H9 (cell line): Measurements from ENCODE around the gene GRM5. TPM values are rescaled to one million over a fixed set of nuclear protein-coding genes. Genes with fewer than 3 reads are reported as not detected.
"Not testable (repeated sequence)": the region's sequence is repeated elsewhere in the genome, so short reads cannot be mapped to it uniquely, and the experiment has no call there.

ENCODE experiments used
- DNase-seq: peaks from one replicate; pipeline ENCODE4 v3.0.0-alpha.2; 2017
- H2AFZ ChIP-seq: one replicate; pipeline ENCODE4 v1.6.1; 2013; ENCODE audit warnings: mild to moderate bottlenecking, low read length, control low read depth, moderate library complexity
- H2AK5ac ChIP-seq: 2 replicates; pipeline ENCODE4 v1.6.1; 2013; ENCODE audit warnings: low read length, control low read depth, mixed read lengths; ENCODE audit not compliant: insufficient read length
- H2BK120ac ChIP-seq: one replicate; pipeline ENCODE4 v1.6.1; 2013; ENCODE audit warnings: low read depth, mild to moderate bottlenecking, low read length, control low read depth, inconsistent platforms; ENCODE audit not compliant: poor library complexity, severe bottlenecking
- H2BK12ac ChIP-seq: 2 replicates; pipeline ENCODE4 v1.6.1; 2013; ENCODE audit warnings: low read length, control low read depth, mixed read lengths, low read depth; ENCODE audit not compliant: insufficient read length
- H2BK15ac ChIP-seq: 2 replicates; pipeline ENCODE4 v1.6.1; 2013; ENCODE audit warnings: low read depth, low read length, control low read depth
- H2BK20ac ChIP-seq: one replicate; pipeline ENCODE4 v1.6.1; 2013; ENCODE audit warnings: low read depth, mild to moderate bottlenecking, low read length, control low read depth, inconsistent platforms; ENCODE audit not compliant: poor library complexity, severe bottlenecking
- H2BK5ac ChIP-seq: 2 replicates; pipeline ENCODE4 v1.6.1; 2013; ENCODE audit warnings: low read length, control low read depth, mixed read lengths; ENCODE audit not compliant: insufficient read length
- H3K14ac ChIP-seq: 2 replicates; pipeline ENCODE4 v1.6.1; 2013; ENCODE audit warnings: low read length, control low read depth; ENCODE audit not compliant: insufficient read depth
- H3K18ac ChIP-seq: 2 replicates; pipeline ENCODE4 v1.6.1; 2013; ENCODE audit warnings: low read depth, mild to moderate bottlenecking, mixed read lengths, low read length, control low read depth; ENCODE audit not compliant: insufficient read length
- H3K23ac ChIP-seq: 2 replicates; pipeline ENCODE4 v1.6.1; 2013; ENCODE audit warnings: low read length, control low read depth, mixed read lengths, low read depth; ENCODE audit not compliant: insufficient read length
- H3K23me2 ChIP-seq: 2 replicates; pipeline ENCODE4 v1.6.1; 2013; ENCODE audit warnings: low read depth, mild to moderate bottlenecking, mixed read lengths, low read length, control low read depth; ENCODE audit not compliant: insufficient read length, poor library complexity, severe bottlenecking
- H3K27ac ChIP-seq: 2 replicates; pipeline ENCODE4 v1.5.1; 2013; ENCODE audit warnings: low read length, control low read depth, mixed read lengths, low read depth; ENCODE audit not compliant: insufficient read length
- H3K27me3 ChIP-seq: 2 replicates; pipeline ENCODE4 v1.6.1; 2013; ENCODE audit warnings: low read length, control low read depth, inconsistent platforms; ENCODE audit not compliant: insufficient read depth
- H3K4ac ChIP-seq: 2 replicates; pipeline ENCODE4 v1.6.1; 2013; ENCODE audit warnings: low read depth, mild to moderate bottlenecking, control low read depth, inconsistent platforms, low read length, moderate library complexity
- H3K4me1 ChIP-seq: 2 replicates; pipeline ENCODE4 v1.6.1; 2013; ENCODE audit warnings: low read length, control low read depth, inconsistent platforms; ENCODE audit not compliant: insufficient read depth
- H3K4me2 ChIP-seq: 2 replicates; pipeline ENCODE4 v1.6.1; 2013; ENCODE audit warnings: low read length, control low read depth, mixed read lengths; ENCODE audit not compliant: insufficient read length, insufficient read depth
- H3K56ac ChIP-seq: 2 replicates; pipeline ENCODE4 v1.6.1; 2013; ENCODE audit warnings: low read depth, mild to moderate bottlenecking, mixed read lengths, low read length, control low read depth; ENCODE audit not compliant: insufficient read length
- H3K79me1 ChIP-seq: 2 replicates; pipeline ENCODE4 v1.6.1; 2013; ENCODE audit warnings: low read depth, mild to moderate bottlenecking, moderate library complexity, low read length, control low read depth, inconsistent platforms; ENCODE audit not compliant: insufficient read depth, poor library complexity, severe bottlenecking
- H3K79me2 ChIP-seq: 2 replicates; pipeline ENCODE4 v1.6.1; 2013; ENCODE audit warnings: low read length, control low read depth, inconsistent platforms; ENCODE audit not compliant: insufficient read depth
- H3K9ac ChIP-seq: 2 replicates; pipeline ENCODE4 v1.6.1; 2013; ENCODE audit warnings: low read length, control low read depth, mixed read lengths; ENCODE audit not compliant: insufficient read length; ENCODE audit errors: extremely low read depth
- H3K9me3 ChIP-seq: one replicate; pipeline ENCODE4 v1.6.1; 2013; ENCODE audit warnings: low read depth, low read length, inconsistent platforms; ENCODE audit not compliant: control insufficient read depth
- H3T11ph ChIP-seq: one replicate; pipeline ENCODE4 v1.6.1; 2013; ENCODE audit warnings: mild to moderate bottlenecking, low read length, control low read depth, inconsistent platforms
- H4K20me1 ChIP-seq: one replicate; pipeline ENCODE4 v1.6.1; 2013; ENCODE audit not compliant: control insufficient read depth, insufficient read length, insufficient read depth
- H4K5ac ChIP-seq: 2 replicates; pipeline ENCODE4 v1.6.1; 2013; ENCODE audit warnings: low read depth, mild to moderate bottlenecking, mixed read lengths, low read length, control low read depth; ENCODE audit not compliant: insufficient read length
- H4K8ac ChIP-seq: replicated peaks from 2 replicates; pipeline ENCODE4 v1.6.1; 2013; ENCODE audit warnings: low read length, control low read depth, mixed read lengths, low read depth; ENCODE audit not compliant: insufficient read length
- H4K91ac ChIP-seq: 2 replicates; pipeline ENCODE4 v1.6.1; 2013; ENCODE audit warnings: low read depth, mild to moderate bottlenecking, moderate library complexity, mixed read lengths, low read length, control low read depth; ENCODE audit not compliant: insufficient read length
- H3K27ac Mint-ChIP-seq, 3 experiments: 2 replicates in 2 of 3; 3 replicates in 1 of 3; pipeline ENCODE4 v1.8.0; 2020 to 2021; ENCODE audit warnings: mixed read lengths in 3 of 3, mild to moderate bottlenecking in 1 of 3, moderate library complexity in 1 of 3
- H3K27me3 Mint-ChIP-seq: 2 replicates; pipeline ENCODE4 v1.8.0; 2021; ENCODE audit warnings: low read depth, mild to moderate bottlenecking, moderate library complexity, mixed read lengths
- H3K36me3 Mint-ChIP-seq, 3 experiments: 2 replicates in 2 of 3; 3 replicates in 1 of 3; pipeline ENCODE4 v1.8.0; 2020 to 2021; ENCODE audit warnings: low read depth in 3 of 3, mixed read lengths in 3 of 3; ENCODE audit not compliant: insufficient read depth in 1 of 3
- H3K4me1 Mint-ChIP-seq, 2 experiments: 2 replicates each; pipeline ENCODE4 v1.8.0; 2020; ENCODE audit warnings: mixed read lengths in 2 of 2
- H3K4me3 Mint-ChIP-seq, 2 experiments: 2 replicates in 1 of 2; 3 replicates in 1 of 2; pipeline ENCODE4 v1.8.0; 2020 to 2021; ENCODE audit warnings: mild to moderate bottlenecking in 2 of 2, mixed read lengths in 2 of 2, moderate library complexity in 1 of 2
- H3K9me3 Mint-ChIP-seq, 2 experiments: 2 replicates in 1 of 2; 3 replicates in 1 of 2; pipeline ENCODE4 v1.8.0; 2020; ENCODE audit warnings: mild to moderate bottlenecking in 2 of 2, mixed read lengths in 2 of 2, moderate library complexity in 1 of 2
- CTCF ChIP-seq: fragments of 200-600 bp; sonication (generic); conservative IDR thresholded peaks from 3 replicates; pipeline ENCODE4 v1.8.0; 2021; ENCODE audit warnings: antibody characterized with exemption, mild to moderate bottlenecking
- WGBS: extraction: QIAGEN DNeasy Blood & Tissue Kit; methylation state at CpG from one replicate; pipeline ENCODE4 v1.1.7; 2013; ENCODE audit warnings: missing lambda C conversion rate, low lambda C conversion rate, mixed read lengths; ENCODE audit not compliant: insufficient read length; ENCODE audit errors: extremely low coverage; 5-methylcytosine and 5-hydroxymethylcytosine counted together
- total RNA-seq: library from RNA; stranded (reverse); gene quantifications from 2 replicates; pipeline ENCODE4 v1.2.1, GENCODE V29; 2021

Gene GRM5
- total RNA-seq, 1 experiment from 2014 or later, result not detected

GRCh38 chr11:88979641-88980040 is 86.1 kb downstream of the GRM5 start:
- Mint-ChIP-seq H3K36me3 (no peaks in the 10 kb centered on the region), H3K9me3 (no peaks in the 10 kb centered on the region), H3K27ac (no peak overlapping the region), H3K4me1 (no peaks in the 10 kb centered on the region), H3K27me3 (no peaks in the 10 kb centered on the region), H3K4me3 (no peak overlapping the region)
- Histone ChIP-seq H3K79me1 (no peaks in the 10 kb centered on the region), H3K23me2 (no peaks in the 10 kb centered on the region), H2BK12ac (no peak overlapping the region), H3K9me3 (no peaks in the 10 kb centered on the region), H4K8ac (no peak overlapping the region), H3K14ac (no peak overlapping the region), H2AFZ (no peak overlapping the region), H2AK5ac (no peak overlapping the region), H4K5ac (no peak overlapping the region), H3K4me1 (no peaks in the 10 kb centered on the region), H3K79me2 (no peaks in the 10 kb centered on the region), H3K4me2 (no peak overlapping the region), H3K23ac (no peak overlapping the region), H3T11ph (no peak overlapping the region), H2BK120ac (no peak overlapping the region), H3K27me3 (no peaks in the 10 kb centered on the region), H2BK15ac (no peak overlapping the region), H3K27ac (no peak overlapping the region), H2BK5ac (no peak overlapping the region), H3K4ac (no peak overlapping the region), H3K9ac (no peak overlapping the region), H2BK20ac (no peak overlapping the region), H4K20me1 (no peaks in the 10 kb centered on the region), H3K18ac (no peak overlapping the region), H4K91ac (no peak overlapping the region), H3K56ac (no peak overlapping the region)
- no peak for TF ChIP-seq CTCF
- DNase-seq, result no peak
- no CpG with 5 or more reads among the region's 2 CpGs for WGBS

GRCh38 chr11:88978992-88979391 is 86.8 kb downstream of the GRM5 start:
- H2AFZ ChIP-seq, H2BK15ac ChIP-seq, H3K79me1 ChIP-seq, H4K5ac ChIP-seq, H3K14ac ChIP-seq, H3K4me3 Mint-ChIP-seq, H3K23ac ChIP-seq, H3K36me3 Mint-ChIP-seq, H3K4me1 Mint-ChIP-seq, H3K4me1 ChIP-seq, H2AK5ac ChIP-seq, H3K27ac Mint-ChIP-seq, H3K9me3 ChIP-seq, H4K20me1 ChIP-seq, H3K27me3 Mint-ChIP-seq, H3K9ac ChIP-seq, H3K4ac ChIP-seq, H4K8ac ChIP-seq, H2BK120ac ChIP-seq, H3K79me2 ChIP-seq, H3K27me3 ChIP-seq, H3K4me2 ChIP-seq, H3K18ac ChIP-seq, H3K27ac ChIP-seq, H3K23me2 ChIP-seq, H2BK5ac ChIP-seq, H2BK12ac ChIP-seq, H3T11ph ChIP-seq, H3K56ac ChIP-seq, H2BK20ac ChIP-seq, H4K91ac ChIP-seq, DNase-seq, H3K9me3 Mint-ChIP-seq: not testable (repeated sequence)
- WGBS, result 100% methylated on average over 1 of the region's 3 CpGs
